ENCODE measurements around the gene ZBTB11. TPM values are rescaled to one million over a fixed set of nuclear protein-coding genes. Genes with fewer than 3 reads are reported as not detected.

ZBTB11 gene
- total and polyA plus RNA-seq, 2 of the 13 experiments (the other 11 are each of a cell fraction or from before 2014, with no cell fraction given), result 5.9 to 18.1 TPM

DNA sequence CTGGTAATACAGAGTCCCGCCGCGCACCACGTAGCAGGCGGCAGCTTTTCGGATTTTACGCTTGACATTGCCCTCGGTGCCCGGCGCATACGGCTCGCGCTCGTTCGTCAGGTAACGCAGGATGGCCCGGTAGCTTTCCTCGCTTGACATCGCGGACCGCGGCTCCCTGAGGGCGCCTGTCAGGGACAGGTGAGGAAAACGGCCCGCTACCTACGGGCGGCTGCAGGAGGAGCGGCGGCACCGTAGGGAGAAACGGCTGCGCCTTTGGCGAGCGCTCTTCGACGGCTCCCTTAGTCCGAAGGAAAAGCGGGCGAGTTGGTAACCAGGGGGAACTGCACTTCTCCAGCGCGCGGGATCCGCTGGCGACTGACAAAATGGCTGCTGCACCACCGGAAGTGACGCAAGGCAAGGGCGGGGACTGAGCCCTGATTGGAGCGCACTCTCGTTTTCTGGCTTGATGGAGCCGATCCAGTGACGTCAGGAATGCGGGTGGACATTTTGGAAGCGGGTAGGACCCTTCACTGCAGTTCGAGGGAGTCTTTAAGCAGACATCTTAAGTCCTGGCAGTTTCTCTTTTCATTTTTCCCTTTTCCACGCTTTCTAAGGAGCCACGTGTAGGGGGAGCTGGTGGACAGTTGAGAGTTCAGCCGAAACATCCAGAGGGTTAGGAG lies at the start of gene ZBTB11 (continued):
- TF ChIP-seq ZFY (CRISPR knock-in tag; IDR thresholded peaks at IDR 0.05) (peak; percentile 68), SMYD3 (CRISPR knock-in tag; IDR thresholded peaks at IDR 0.05) (no peak), TRIM24 (CRISPR knock-in tag; IDR thresholded peaks at IDR 0.05) (no peak), JDP2 (CRISPR knock-in tag; IDR thresholded peaks at IDR 0.05; ENCODE audit: borderline replicate concordance) (no peak), FOXJ3 (CRISPR knock-in tag; IDR thresholded peaks at IDR 0.05; ENCODE audit: borderline replicate concordance) (peak; percentile 73; the same call in 1 of the 2 replicates), ZNF567 (CRISPR knock-in tag; IDR thresholded peaks at IDR 0.05; ENCODE audit: borderline replicate concordance) (no peak), EZH2 (conservative IDR thresholded peaks at IDR 0.05; ENCODE audit: low read depth, low read length) (no peak), ZSCAN20 (CRISPR knock-in tag; IDR thresholded peaks at IDR 0.05; ENCODE audit: borderline replicate concordance) (peak; percentile 87), ZNF605 (CRISPR knock-in tag; IDR thresholded peaks at IDR 0.05) (peak; percentile 95), ZNF430 (CRISPR knock-in tag; IDR thresholded peaks at IDR 0.05) (peak; percentile 48), ZBTB3 (CRISPR knock-in tag; IDR thresholded peaks at IDR 0.05; ENCODE audit: borderline replicate concordance, low read depth) (peak; percentile 41; the same call in 1 of the 2 replicates), ZNF230 (CRISPR knock-in tag; IDR thresholded peaks at IDR 0.05) (0 out of 2 replicates have a peak, but pooled peaks have one; percentile 54), PHF8 (CRISPR knock-in tag; IDR thresholded peaks at IDR 0.05) (peak; percentile 81), CC2D1A (CRISPR knock-in tag; IDR thresholded peaks at IDR 0.05) (no peak), XRCC5 (optimal IDR thresholded peaks at IDR 0.05; ENCODE audit: low read length) (peak; percentile 85), MIER2 (CRISPR knock-in tag; IDR thresholded peaks at IDR 0.05) (0 out of 2 replicates have a peak, but pooled peaks have one; percentile 20)
- TF ChIP-seq, protein P1, sequence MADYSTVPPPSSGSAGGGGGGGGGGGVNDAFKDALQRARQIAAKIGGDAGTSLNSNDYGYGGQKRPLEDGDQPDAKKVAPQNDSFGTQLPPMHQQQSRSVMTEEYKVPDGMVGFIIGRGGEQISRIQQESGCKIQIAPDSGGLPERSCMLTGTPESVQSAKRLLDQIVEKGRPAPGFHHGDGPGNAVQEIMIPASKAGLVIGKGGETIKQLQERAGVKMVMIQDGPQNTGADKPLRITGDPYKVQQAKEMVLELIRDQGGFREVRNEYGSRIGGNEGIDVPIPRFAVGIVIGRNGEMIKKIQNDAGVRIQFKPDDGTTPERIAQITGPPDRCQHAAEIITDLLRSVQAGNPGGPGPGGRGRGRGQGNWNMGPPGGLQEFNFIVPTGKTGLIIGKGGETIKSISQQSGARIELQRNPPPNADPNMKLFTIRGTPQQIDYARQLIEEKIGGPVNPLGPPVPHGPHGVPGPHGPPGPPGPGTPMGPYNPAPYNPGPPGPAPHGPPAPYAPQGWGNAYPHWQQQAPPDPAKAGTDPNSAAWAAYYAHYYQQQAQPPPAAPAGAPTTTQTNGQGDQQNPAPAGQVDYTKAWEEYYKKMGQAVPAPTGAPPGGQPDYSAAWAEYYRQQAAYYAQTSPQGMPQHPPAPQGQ (CRISPR knock-in tag; IDR thresholded peaks at IDR 0.05; ENCODE audit: borderline replicate concordance), result no peak
- TF ChIP-seq, protein P2, sequence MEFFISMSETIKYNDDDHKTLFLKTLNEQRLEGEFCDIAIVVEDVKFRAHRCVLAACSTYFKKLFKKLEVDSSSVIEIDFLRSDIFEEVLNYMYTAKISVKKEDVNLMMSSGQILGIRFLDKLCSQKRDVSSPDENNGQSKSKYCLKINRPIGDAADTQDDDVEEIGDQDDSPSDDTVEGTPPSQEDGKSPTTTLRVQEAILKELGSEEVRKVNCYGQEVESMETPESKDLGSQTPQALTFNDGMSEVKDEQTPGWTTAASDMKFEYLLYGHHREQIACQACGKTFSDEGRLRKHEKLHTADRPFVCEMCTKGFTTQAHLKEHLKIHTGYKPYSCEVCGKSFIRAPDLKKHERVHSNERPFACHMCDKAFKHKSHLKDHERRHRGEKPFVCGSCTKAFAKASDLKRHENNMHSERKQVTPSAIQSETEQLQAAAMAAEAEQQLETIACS (CRISPR knock-in tag; IDR thresholded peaks at IDR 0.05), result peak; percentile 40; the same call in 1 of the 2 replicates

Data from HepG2 (cell line).